ENCODE data around the gene SNRPA. TPM values are rescaled to one million over a fixed set of nuclear protein-coding genes. Genes with fewer than 3 reads are reported as not detected.
A peak's percentile ranks its signal among the peaks of the same experiment; 100 is the strongest.

SNRPA gene
- polyA plus RNA-seq, 1 donor (not counting 4 experiments of a cell fraction or from before 2014, with no cell fraction given), result 93.4 TPM

DNA sequence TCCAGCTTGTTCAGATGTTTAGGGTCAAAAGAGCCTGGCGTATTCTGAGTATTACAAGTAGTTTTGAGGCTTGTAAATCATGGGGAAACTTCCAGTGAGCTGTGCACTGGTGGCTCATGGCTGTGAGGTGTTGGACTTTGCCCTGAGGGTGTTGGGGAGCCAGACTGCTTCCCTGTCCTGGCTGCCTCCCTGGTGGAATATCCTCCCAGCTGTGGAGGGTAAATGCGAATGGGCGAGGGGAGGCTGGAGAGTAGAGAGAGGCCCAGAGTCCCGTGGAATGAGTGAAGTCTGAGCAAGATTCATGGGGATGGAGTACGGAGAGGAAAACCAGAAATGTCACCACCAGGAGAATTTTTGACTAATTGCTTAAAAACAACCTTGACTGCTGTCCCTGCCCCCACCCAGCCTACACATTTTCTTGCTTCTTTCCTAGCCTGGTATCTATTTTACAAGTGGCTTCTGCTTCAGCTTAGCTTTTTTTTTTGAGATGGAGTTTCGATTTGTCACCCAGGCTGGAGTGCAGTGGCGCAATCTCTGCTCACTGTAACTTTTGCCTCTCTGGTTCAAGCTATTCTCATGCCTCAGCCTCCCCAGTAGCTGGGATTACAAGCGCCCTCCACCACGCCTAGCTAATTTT is 3.7 kb downstream of the SNRPA start:
- H3K9ac ChIP-seq (ENCODE audit: control insufficient read depth, extremely low read depth, insufficient read depth, low read length), result peak overlapping the region; percentile 13
- peaks cover 20 to 50% of the 10 kb centered on the region in 2 experiments for H3K36me3 ChIP-seq (ENCODE audit: control insufficient read depth in 2 of 2, extremely low read depth in 1 of 2, insufficient read depth in 2 of 2, low read length in 2 of 2)
- H4K20me1 ChIP-seq (ENCODE audit: control insufficient read depth, extremely low read depth, insufficient read depth, low read length), result peaks cover 19% of the 10 kb centered on the region
- peaks cover 34% of the 10 kb centered on the region for H3K4me1 ChIP-seq (ENCODE audit: control insufficient read depth, extremely low read depth, insufficient read depth, low read length)
- H3K9me3 ChIP-seq (ENCODE audit: control insufficient read depth, low read depth, low read length), result no peaks in the 10 kb centered on the region
- H3K4me3 ChIP-seq (ENCODE audit: control insufficient read depth in 2 of 3, extremely low read depth in 1 of 3, insufficient read depth in 2 of 3, low read depth in 1 of 3, low read length in 3 of 3), result no peak overlapping the region
- peaks cover 9% of the 10 kb centered on the region for H3K9me1 ChIP-seq (ENCODE audit: control insufficient read depth, extremely low read depth, insufficient read depth, low read length)
- TF ChIP-seq EZH2 (IDR thresholded peaks at IDR 0.05; ENCODE audit: low read length), result no peak
- TF ChIP-seq, protein P1, sequence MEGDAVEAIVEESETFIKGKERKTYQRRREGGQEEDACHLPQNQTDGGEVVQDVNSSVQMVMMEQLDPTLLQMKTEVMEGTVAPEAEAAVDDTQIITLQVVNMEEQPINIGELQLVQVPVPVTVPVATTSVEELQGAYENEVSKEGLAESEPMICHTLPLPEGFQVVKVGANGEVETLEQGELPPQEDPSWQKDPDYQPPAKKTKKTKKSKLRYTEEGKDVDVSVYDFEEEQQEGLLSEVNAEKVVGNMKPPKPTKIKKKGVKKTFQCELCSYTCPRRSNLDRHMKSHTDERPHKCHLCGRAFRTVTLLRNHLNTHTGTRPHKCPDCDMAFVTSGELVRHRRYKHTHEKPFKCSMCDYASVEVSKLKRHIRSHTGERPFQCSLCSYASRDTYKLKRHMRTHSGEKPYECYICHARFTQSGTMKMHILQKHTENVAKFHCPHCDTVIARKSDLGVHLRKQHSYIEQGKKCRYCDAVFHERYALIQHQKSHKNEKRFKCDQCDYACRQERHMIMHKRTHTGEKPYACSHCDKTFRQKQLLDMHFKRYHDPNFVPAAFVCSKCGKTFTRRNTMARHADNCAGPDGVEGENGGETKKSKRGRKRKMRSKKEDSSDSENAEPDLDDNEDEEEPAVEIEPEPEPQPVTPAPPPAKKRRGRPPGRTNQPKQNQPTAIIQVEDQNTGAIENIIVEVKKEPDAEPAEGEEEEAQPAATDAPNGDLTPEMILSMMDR (optimal IDR thresholded peaks at IDR 0.05 in 1 of 3, IDR thresholded peaks at IDR 0.05 in 1 of 3, conservative IDR thresholded peaks at IDR 0.05 in 1 of 3; ENCODE audit: extremely low read depth in 1 of 3, insufficient read depth in 2 of 3, low read length in 3 of 3), result no peak
- H2AFZ ChIP-seq (ENCODE audit: control insufficient read depth, low read length), result no peak overlapping the region
- no peak for FAIRE-seq
- no peak for DNase-seq (ENCODE audit: low read depth, low spot score)
- H3K27ac ChIP-seq (ENCODE audit: control insufficient read depth, insufficient read depth, low read length), result peak overlapping the region; percentile 36
- H3K27me3 ChIP-seq (ENCODE audit: control insufficient read depth, extremely low read depth, insufficient read depth, low read length), result no peaks in the 10 kb centered on the region
- dilution Hi-C loops (cut with MboI; ENCODE audit: extremely low pct_ligation_motif_present, low sequenced_read_pairs), result no loop called here
- peak overlapping the region; percentile 41 for H3K4me2 ChIP-seq (ENCODE audit: control insufficient read depth, extremely low read depth, insufficient read depth, low read depth, low read length)
- peaks cover 77% of the 10 kb centered on the region for H3K79me2 ChIP-seq (ENCODE audit: control insufficient read depth, insufficient read depth, low read length)

DNA sequence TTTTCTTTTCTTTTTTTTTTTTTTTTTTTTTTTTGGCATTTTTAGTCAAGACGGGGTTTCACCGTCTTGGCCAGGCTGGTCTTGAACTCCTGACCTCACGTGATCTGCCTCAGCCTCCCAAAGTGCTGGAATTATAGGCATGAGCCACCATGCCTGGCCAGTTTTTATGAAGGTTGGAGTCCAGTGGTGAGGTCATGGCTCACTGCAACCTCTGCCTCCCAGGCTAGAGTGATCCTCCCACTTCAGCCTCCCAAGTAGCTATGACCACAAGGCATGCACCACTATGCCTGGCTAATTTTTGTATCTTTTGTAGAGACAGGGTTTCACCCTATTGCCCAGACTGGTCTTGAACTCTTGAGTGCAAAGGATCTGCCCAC is 4.2 kb downstream of the SNRPA start:
- Histone ChIP-seq H3K4me3 (ENCODE audit: control insufficient read depth in 2 of 3, extremely low read depth in 1 of 3, insufficient read depth in 2 of 3, low read depth in 1 of 3, low read length in 3 of 3) (no peak overlapping the region), H3K4me1 (ENCODE audit: control insufficient read depth, extremely low read depth, insufficient read depth, low read length) (peaks cover 33% of the 10 kb centered on the region), H2AFZ (ENCODE audit: control insufficient read depth, low read length) (no peak overlapping the region), H4K20me1 (ENCODE audit: control insufficient read depth, extremely low read depth, insufficient read depth, low read length) (peaks cover 19% of the 10 kb centered on the region), H3K27me3 (ENCODE audit: control insufficient read depth, extremely low read depth, insufficient read depth, low read length) (no peaks in the 10 kb centered on the region), H3K9me1 (ENCODE audit: control insufficient read depth, extremely low read depth, insufficient read depth, low read length) (peaks cover 9% of the 10 kb centered on the region), H3K9ac (ENCODE audit: control insufficient read depth, extremely low read depth, insufficient read depth, low read length) (no peak overlapping the region), H3K9me3 (ENCODE audit: control insufficient read depth, low read depth, low read length) (no peaks in the 10 kb centered on the region), H3K36me3 (ENCODE audit: control insufficient read depth in 2 of 2, extremely low read depth in 1 of 2, insufficient read depth in 2 of 2, low read length in 2 of 2) (peaks cover 22 to 53% of the 10 kb centered on the region in 2 experiments), H3K4me2 (ENCODE audit: control insufficient read depth, extremely low read depth, insufficient read depth, low read depth, low read length) (no peak overlapping the region), H3K27ac (ENCODE audit: control insufficient read depth, insufficient read depth, low read length) (no peak overlapping the region), H3K79me2 (ENCODE audit: control insufficient read depth, insufficient read depth, low read length) (peaks cover 80% of the 10 kb centered on the region)
- no peak for DNase-seq (ENCODE audit: low read depth, low spot score)
- TF ChIP-seq EZH2 (IDR thresholded peaks at IDR 0.05; ENCODE audit: low read length), result no peak
- TF ChIP-seq, protein P1 (optimal IDR thresholded peaks at IDR 0.05 in 1 of 3, IDR thresholded peaks at IDR 0.05 in 1 of 3, conservative IDR thresholded peaks at IDR 0.05 in 1 of 3; ENCODE audit: extremely low read depth in 1 of 3, insufficient read depth in 2 of 3, low read length in 3 of 3), result no peak
- FAIRE-seq, result no peak
- dilution Hi-C loops (cut with MboI; ENCODE audit: extremely low pct_ligation_motif_present, low sequenced_read_pairs), result no loop called here

All from keratinocyte (primary cell).